Endothelial cell of umbilical vein (primary cell): Measurements from ENCODE around the gene CENPB. TPM values are rescaled to one million over a fixed set of nuclear protein-coding genes. Genes with fewer than 3 reads are reported as not detected.

ENCODE experiments used
- BruUV-seq: library from RNA; stranded (reverse); fragments of 400-500 nt; replicated peaks from 2 replicates; lab custom pipeline; 2021; lab: Mats Ljungman, UMichigan
- CTCF ChIA-PET: fragments of 300-600, 350-600 bp; sonication (Branson Sonifier 250); formaldehyde crosslinking; loops from one replicate; lab custom pipeline; 2021; ENCODE audit warnings: antibody characterized with exemption, inconsistent platforms; lab: Charles Lee
- POLR2A ChIA-PET: fragments of 300-600, 350-600 bp; sonication (Branson Sonifier 250); formaldehyde crosslinking; loops from one replicate; lab custom pipeline; 2021; ENCODE audit warnings: antibody characterized with exemption, inconsistent platforms; lab: Charles Lee
- DNase-seq: peaks from one replicate; pipeline ENCODE4 v3.0.0-alpha.2; 2011; ENCODE audit warnings: low read depth, low spot score
- FAIRE-seq: peaks from 2 replicates; lab custom pipeline; 2011; peaks lifted over from hg19 to GRCh38; lab: Jason Lieb, UNC
- H2AFZ ChIP-seq: 2 replicates; pipeline ENCODE4 v1.6.0; 2012; ENCODE audit warnings: low read depth, low read length, control low read depth, inconsistent platforms
- H3K27ac ChIP-seq: 2 replicates; pipeline ENCODE4 v1.5.1; 2011; ENCODE audit warnings: low read depth, mild to moderate bottlenecking, control low read depth, low read length, moderate library complexity; ENCODE audit not compliant: insufficient read depth
- H3K27me3 ChIP-seq, 2 experiments: 2 replicates each; pipeline versions ENCODE4 v1.6.0 to v1.6.1; 2011; ENCODE audit warnings: low read length in 2 of 2, mixed read lengths in 1 of 2; ENCODE audit not compliant: control insufficient read depth in 2 of 2, insufficient read depth in 2 of 2
- H3K36me3 ChIP-seq, 2 experiments: 2 replicates in 1 of 2; 3 replicates in 1 of 2; pipeline ENCODE4 v1.5.1; 2011; ENCODE audit warnings: low read length in 2 of 2, mild to moderate bottlenecking in 1 of 2, moderate library complexity in 1 of 2; ENCODE audit not compliant: control insufficient read depth in 2 of 2, insufficient read depth in 2 of 2; ENCODE audit errors: extremely low read depth in 1 of 2
- H3K4me1 ChIP-seq: 3 replicates; pipeline ENCODE4 v1.5.1; 2011; ENCODE audit warnings: mild to moderate bottlenecking, low read length; ENCODE audit not compliant: control insufficient read depth, insufficient read depth; ENCODE audit errors: extremely low read depth
- H3K4me2 ChIP-seq: 2 replicates; pipeline ENCODE4 v1.6.1; 2011; ENCODE audit warnings: low read length, control low read depth, mixed read lengths; ENCODE audit not compliant: insufficient read depth
- H3K4me3 ChIP-seq, 3 experiments: fragments of 200-600 bp in 1 of 3; sonication (generic), shearing (Covaris generic) in 1 of 3; replicated peaks in 1 of 3; 2 replicates each; pipeline ENCODE4 v1.5.1; 2011 to 2016; ENCODE audit warnings: control low read depth in 3 of 3, low read length in 3 of 3, mild to moderate bottlenecking in 2 of 3, inconsistent platforms in 1 of 3, low read depth in 1 of 3, moderate library complexity in 1 of 3; ENCODE audit not compliant: insufficient read depth in 1 of 3
- H3K79me2 ChIP-seq: 2 replicates; pipeline ENCODE4 v1.6.0; 2012; ENCODE audit warnings: low read length, inconsistent platforms; ENCODE audit not compliant: control insufficient read depth, insufficient read depth
- H3K9ac ChIP-seq: replicated peaks from 2 replicates; pipeline ENCODE3; 2011; ENCODE audit warnings: low read length, control low read depth; ENCODE audit not compliant: insufficient read depth; ENCODE audit errors: extremely low read depth
- H3K9me1 ChIP-seq: replicated peaks from 3 replicates; pipeline ENCODE4 v1.6.0; 2011; ENCODE audit warnings: mild to moderate bottlenecking, low read length; ENCODE audit not compliant: control insufficient read depth, insufficient read depth; ENCODE audit errors: extremely low read depth
- H3K9me3 ChIP-seq: replicated peaks from 2 replicates; pipeline ENCODE4 v1.5.1; 2012; ENCODE audit warnings: low read length, inconsistent platforms; ENCODE audit not compliant: control insufficient read depth, insufficient read depth
- H4K20me1 ChIP-seq: replicated peaks from 2 replicates; pipeline ENCODE3; 2011; ENCODE audit warnings: mild to moderate bottlenecking, low read length; ENCODE audit not compliant: control insufficient read depth, insufficient read depth; ENCODE audit errors: extremely low read depth
- EZH2 ChIP-seq: IDR thresholded peaks from 2 replicates; pipeline ENCODE4 v1.6.1; 2012; ENCODE audit warnings: borderline replicate concordance, low read depth, mild to moderate bottlenecking, moderate library complexity, low read length, inconsistent platforms; ENCODE audit not compliant: severe bottlenecking
- FOS ChIP-seq: IDR thresholded peaks from 2 replicates; pipeline ENCODE4 v1.6.1; 2011; ENCODE audit warnings: mild to moderate bottlenecking, low read length, moderate library complexity, borderline replicate concordance; ENCODE audit not compliant: insufficient read depth
- GATA2 ChIP-seq: IDR thresholded peaks from 2 replicates; pipeline ENCODE4 v1.7.0; 2011; ENCODE audit warnings: low read depth, mild to moderate bottlenecking, moderate library complexity, mixed read lengths, low read length; ENCODE audit not compliant: insufficient read length, insufficient read depth
- JUN ChIP-seq: IDR thresholded peaks from 2 replicates; pipeline ENCODE4 v1.6.1; 2011; ENCODE audit warnings: borderline replicate concordance, low read depth; ENCODE audit not compliant: insufficient read length, insufficient read depth
- MYC ChIP-seq: IDR thresholded peaks from one replicate; pipeline ENCODE4 v1.6.1; 2011; ENCODE audit warnings: mild to moderate bottlenecking, low read depth, low read length
- dilution Hi-C: fragments of 300-500 bp; cut with MboI; formaldehyde crosslinking; loops from one replicate; pipeline ENCODE4 v1.15.0; 2019; ENCODE audit warnings: low sequenced_read_pairs; ENCODE audit not compliant: extremely low pct_ligation_motif_present
- intact Hi-C: fragments of 100-400 bp; cut with micrococcal nuclease; formaldehyde crosslinking; loops from one replicate; pipeline ENCODE4 v1.10.0; 2022
- polyA plus RNA-seq, 4 experiments: library from polyadenylated mRNA; depleted of rRNA in 3 of 4; stranded (reverse) in 3 of 4; unstranded in 1 of 4; fragments of >200 nt; gene quantifications; 2 replicates each; pipeline versions ENCODE4 v1.2.1 to v1.2.3, GENCODE V29; 2011 to 2012; ENCODE audit warnings: missing spikeins in 1 of 4
- total RNA-seq: library from RNA; stranded (reverse); gene quantifications from 2 replicates; pipeline ENCODE4 v1.2.3, GENCODE V29; 2021
- TF ChIP-seq, protein P1 (sequence below), 2 donors: IDR thresholded peaks; 1 replicate in 1 of 2; 2 replicates in 1 of 2; pipeline ENCODE4 v1.5.1; 2011; ENCODE audit warnings: low read length in 2 of 2, mild to moderate bottlenecking in 2 of 2, moderate library complexity in 2 of 2, control low read depth in 1 of 2, inconsistent platforms in 1 of 2, low read depth in 1 of 2; ENCODE audit not compliant: insufficient read depth in 1 of 2; ENCODE audit errors: extremely low read depth in 1 of 2

The CENPB gene
- total and polyA plus RNA-seq, 2 donors (not counting 3 experiments of a cell fraction or from before 2014, with no cell fraction given) = 30.4 to 90.3 TPM

DNA sequence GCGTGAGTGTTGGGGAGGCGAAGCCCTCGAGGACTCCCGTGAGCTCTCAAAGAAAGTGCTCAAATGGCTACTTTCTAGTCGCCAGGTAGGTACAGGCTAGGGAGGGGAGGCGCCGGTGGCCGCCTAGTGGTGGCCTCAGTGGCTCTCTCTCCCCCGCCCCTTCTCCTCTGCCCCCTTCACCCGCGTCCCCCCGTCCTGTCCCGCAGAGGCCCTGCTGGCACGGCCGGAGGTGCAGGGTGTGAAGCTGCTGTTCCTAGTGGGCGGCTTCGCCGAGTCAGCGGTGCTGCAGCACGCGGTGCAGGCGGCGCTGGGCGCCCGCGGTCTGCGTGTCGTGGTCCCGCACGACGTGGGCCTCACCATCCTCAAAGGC is 35.2 kb downstream of the CENPB start:
- Histone ChIP-seq H3K36me3 (peaks cover 0 to 10% of the 10 kb centered on the region in 2 experiments), H3K4me2 (no peak overlapping the region), H3K9ac (no peak overlapping the region), H3K4me1 (no peaks in the 10 kb centered on the region), H3K9me1 (no peaks in the 10 kb centered on the region), H3K4me3 (no peak overlapping the region), H3K27ac (no peak overlapping the region), H3K27me3 (no peaks in the 10 kb centered on the region), H3K9me3 (no peaks in the 10 kb centered on the region), H2AFZ (no peak overlapping the region), H3K79me2 (no peaks in the 10 kb centered on the region), H4K20me1 (no peaks in the 10 kb centered on the region)
- dilution Hi-C loops (no loop called here), intact Hi-C loops (loop anchor here (5.0 kb wide), 1 partner anchor 74 kb away; no protein-coding TSS in a partner anchor)
- ChIA-PET POLR2A (no interaction called here), CTCF (interaction anchor here (1.1 to 5.6 kb wide), 5 partner anchors 16 to 35 kb away, joined by 3 to 75 read pairs (median 5); partner anchors contain the start of genes ADISSP and CENPB)
- BruUV-seq = no TSS peak
- no peak for DNase-seq
- TF ChIP-seq MYC = no peak
- no peak for TF ChIP-seq EZH2
- no peak for TF ChIP-seq FOS
- TF ChIP-seq GATA2 = no peak
- TF ChIP-seq, protein P1, sequence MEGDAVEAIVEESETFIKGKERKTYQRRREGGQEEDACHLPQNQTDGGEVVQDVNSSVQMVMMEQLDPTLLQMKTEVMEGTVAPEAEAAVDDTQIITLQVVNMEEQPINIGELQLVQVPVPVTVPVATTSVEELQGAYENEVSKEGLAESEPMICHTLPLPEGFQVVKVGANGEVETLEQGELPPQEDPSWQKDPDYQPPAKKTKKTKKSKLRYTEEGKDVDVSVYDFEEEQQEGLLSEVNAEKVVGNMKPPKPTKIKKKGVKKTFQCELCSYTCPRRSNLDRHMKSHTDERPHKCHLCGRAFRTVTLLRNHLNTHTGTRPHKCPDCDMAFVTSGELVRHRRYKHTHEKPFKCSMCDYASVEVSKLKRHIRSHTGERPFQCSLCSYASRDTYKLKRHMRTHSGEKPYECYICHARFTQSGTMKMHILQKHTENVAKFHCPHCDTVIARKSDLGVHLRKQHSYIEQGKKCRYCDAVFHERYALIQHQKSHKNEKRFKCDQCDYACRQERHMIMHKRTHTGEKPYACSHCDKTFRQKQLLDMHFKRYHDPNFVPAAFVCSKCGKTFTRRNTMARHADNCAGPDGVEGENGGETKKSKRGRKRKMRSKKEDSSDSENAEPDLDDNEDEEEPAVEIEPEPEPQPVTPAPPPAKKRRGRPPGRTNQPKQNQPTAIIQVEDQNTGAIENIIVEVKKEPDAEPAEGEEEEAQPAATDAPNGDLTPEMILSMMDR (IDR thresholded peaks at IDR 0.05; ENCODE audit: extremely low read depth in 1 of 2, insufficient read depth in 1 of 2, low read depth in 1 of 2, low read length in 2 of 2) = peak in 1 of 2 donors; percentile 2
- TF ChIP-seq JUN = no peak
- no peak for FAIRE-seq
